Endothelial cell of umbilical vein (primary cell): ENCODE results near the gene CACNA1C. TPM values are rescaled to one million over a fixed set of nuclear protein-coding genes. Genes with fewer than 3 reads are reported as not detected.

Experiments
- BruUV-seq: library from RNA; stranded (reverse); fragments of 400-500 nt; replicated peaks from 2 replicates; lab custom pipeline; 2021; lab: Mats Ljungman, UMichigan
- CTCF ChIA-PET: fragments of 300-600, 350-600 bp; sonication (Branson Sonifier 250); formaldehyde crosslinking; loops from one replicate; lab custom pipeline; 2021; ENCODE audit warnings: antibody characterized with exemption, inconsistent platforms; lab: Charles Lee
- POLR2A ChIA-PET: fragments of 300-600, 350-600 bp; sonication (Branson Sonifier 250); formaldehyde crosslinking; loops from one replicate; lab custom pipeline; 2021; ENCODE audit warnings: antibody characterized with exemption, inconsistent platforms; lab: Charles Lee
- DNase-seq: peaks from one replicate; pipeline ENCODE4 v3.0.0-alpha.2; 2011; ENCODE audit warnings: low read depth, low spot score
- FAIRE-seq: peaks from 2 replicates; lab custom pipeline; 2011; peaks lifted over from hg19 to GRCh38; lab: Jason Lieb, UNC
- H2AFZ ChIP-seq: 2 replicates; pipeline ENCODE4 v1.6.0; 2012; ENCODE audit warnings: low read depth, low read length, control low read depth, inconsistent platforms
- H3K27ac ChIP-seq: 2 replicates; pipeline ENCODE4 v1.5.1; 2011; ENCODE audit warnings: low read depth, mild to moderate bottlenecking, control low read depth, low read length, moderate library complexity; ENCODE audit not compliant: insufficient read depth
- H3K27me3 ChIP-seq, 2 experiments: 2 replicates each; pipeline versions ENCODE4 v1.6.0 to v1.6.1; 2011; ENCODE audit warnings: low read length in 2 of 2, mixed read lengths in 1 of 2; ENCODE audit not compliant: control insufficient read depth in 2 of 2, insufficient read depth in 2 of 2
- H3K36me3 ChIP-seq, 2 experiments: 2 replicates in 1 of 2; 3 replicates in 1 of 2; pipeline ENCODE4 v1.5.1; 2011; ENCODE audit warnings: low read length in 2 of 2, mild to moderate bottlenecking in 1 of 2, moderate library complexity in 1 of 2; ENCODE audit not compliant: control insufficient read depth in 2 of 2, insufficient read depth in 2 of 2; ENCODE audit errors: extremely low read depth in 1 of 2
- H3K4me1 ChIP-seq: 3 replicates; pipeline ENCODE4 v1.5.1; 2011; ENCODE audit warnings: mild to moderate bottlenecking, low read length; ENCODE audit not compliant: control insufficient read depth, insufficient read depth; ENCODE audit errors: extremely low read depth
- H3K4me2 ChIP-seq: 2 replicates; pipeline ENCODE4 v1.6.1; 2011; ENCODE audit warnings: low read length, control low read depth, mixed read lengths; ENCODE audit not compliant: insufficient read depth
- H3K4me3 ChIP-seq, 3 experiments: fragments of 200-600 bp in 1 of 3; sonication (generic), shearing (Covaris generic) in 1 of 3; replicated peaks in 1 of 3; 2 replicates each; pipeline ENCODE4 v1.5.1; 2011 to 2016; ENCODE audit warnings: control low read depth in 3 of 3, low read length in 3 of 3, mild to moderate bottlenecking in 2 of 3, inconsistent platforms in 1 of 3, low read depth in 1 of 3, moderate library complexity in 1 of 3; ENCODE audit not compliant: insufficient read depth in 1 of 3
- H3K79me2 ChIP-seq: 2 replicates; pipeline ENCODE4 v1.6.0; 2012; ENCODE audit warnings: low read length, inconsistent platforms; ENCODE audit not compliant: control insufficient read depth, insufficient read depth
- H3K9ac ChIP-seq: replicated peaks from 2 replicates; pipeline ENCODE3; 2011; ENCODE audit warnings: low read length, control low read depth; ENCODE audit not compliant: insufficient read depth; ENCODE audit errors: extremely low read depth
- H3K9me1 ChIP-seq: replicated peaks from 3 replicates; pipeline ENCODE4 v1.6.0; 2011; ENCODE audit warnings: mild to moderate bottlenecking, low read length; ENCODE audit not compliant: control insufficient read depth, insufficient read depth; ENCODE audit errors: extremely low read depth
- H3K9me3 ChIP-seq: replicated peaks from 2 replicates; pipeline ENCODE4 v1.5.1; 2012; ENCODE audit warnings: low read length, inconsistent platforms; ENCODE audit not compliant: control insufficient read depth, insufficient read depth
- H4K20me1 ChIP-seq: replicated peaks from 2 replicates; pipeline ENCODE3; 2011; ENCODE audit warnings: mild to moderate bottlenecking, low read length; ENCODE audit not compliant: control insufficient read depth, insufficient read depth; ENCODE audit errors: extremely low read depth
- CTCF ChIP-seq, 2 donors: IDR thresholded peaks; 1 replicate in 1 of 2; 2 replicates in 1 of 2; pipeline ENCODE4 v1.5.1; 2011; ENCODE audit warnings: low read length in 2 of 2, mild to moderate bottlenecking in 2 of 2, moderate library complexity in 2 of 2, control low read depth in 1 of 2, inconsistent platforms in 1 of 2, low read depth in 1 of 2; ENCODE audit not compliant: insufficient read depth in 1 of 2; ENCODE audit errors: extremely low read depth in 1 of 2
- EZH2 ChIP-seq: IDR thresholded peaks from 2 replicates; pipeline ENCODE4 v1.6.1; 2012; ENCODE audit warnings: borderline replicate concordance, low read depth, mild to moderate bottlenecking, moderate library complexity, low read length, inconsistent platforms; ENCODE audit not compliant: severe bottlenecking
- FOS ChIP-seq: IDR thresholded peaks from 2 replicates; pipeline ENCODE4 v1.6.1; 2011; ENCODE audit warnings: mild to moderate bottlenecking, low read length, moderate library complexity, borderline replicate concordance; ENCODE audit not compliant: insufficient read depth
- GATA2 ChIP-seq: IDR thresholded peaks from 2 replicates; pipeline ENCODE4 v1.7.0; 2011; ENCODE audit warnings: low read depth, mild to moderate bottlenecking, moderate library complexity, mixed read lengths, low read length; ENCODE audit not compliant: insufficient read length, insufficient read depth
- JUN ChIP-seq: IDR thresholded peaks from 2 replicates; pipeline ENCODE4 v1.6.1; 2011; ENCODE audit warnings: borderline replicate concordance, low read depth; ENCODE audit not compliant: insufficient read length, insufficient read depth
- MAX ChIP-seq: IDR thresholded peaks from 2 replicates; pipeline ENCODE4 v1.6.1; 2011; ENCODE audit not compliant: insufficient read depth, insufficient read length
- MYC ChIP-seq: IDR thresholded peaks from one replicate; pipeline ENCODE4 v1.6.1; 2011; ENCODE audit warnings: mild to moderate bottlenecking, low read depth, low read length
- POLR2A ChIP-seq: IDR thresholded peaks from 2 replicates; pipeline ENCODE4 v1.6.1; 2012; ENCODE audit warnings: low read depth, mild to moderate bottlenecking, control low read depth, low read length
- POLR2AphosphoS5 ChIP-seq: IDR thresholded peaks from 2 replicates; pipeline ENCODE4 v1.6.1; 2012; ENCODE audit warnings: low read depth, mild to moderate bottlenecking, control low read depth, low read length, moderate library complexity; ENCODE audit not compliant: insufficient read depth
- dilution Hi-C: fragments of 300-500 bp; cut with MboI; formaldehyde crosslinking; loops from one replicate; pipeline ENCODE4 v1.15.0; 2019; ENCODE audit warnings: low sequenced_read_pairs; ENCODE audit not compliant: extremely low pct_ligation_motif_present
- intact Hi-C: fragments of 100-400 bp; cut with micrococcal nuclease; formaldehyde crosslinking; loops from one replicate; pipeline ENCODE4 v1.10.0; 2022
- polyA plus RNA-seq, 4 experiments: library from polyadenylated mRNA; depleted of rRNA in 3 of 4; stranded (reverse) in 3 of 4; unstranded in 1 of 4; fragments of >200 nt; gene quantifications; 2 replicates each; pipeline versions ENCODE4 v1.2.1 to v1.2.3, GENCODE V29; 2011 to 2012; ENCODE audit warnings: missing spikeins in 1 of 4
- total RNA-seq: library from RNA; stranded (reverse); gene quantifications from 2 replicates; pipeline ENCODE4 v1.2.3, GENCODE V29; 2021

The CACNA1C gene
- total and polyA plus RNA-seq, 2 donors (not counting 3 experiments of a cell fraction or from before 2014, with no cell fraction given): not detected

GRCh38 chr12:2494486-2495192 lies 441.9 kb downstream of the CACNA1C start:
- H3K9me3 ChIP-seq: no peaks in the 10 kb centered on the region
- ChIA-PET CTCF (no interaction called here), POLR2A (no interaction called here)
- no peak overlapping the region for H3K4me2 ChIP-seq
- dilution Hi-C loops (no loop called here), intact Hi-C loops (no loop called here)
- TF ChIP-seq MAX: no peak
- no peak for TF ChIP-seq MYC
- TF ChIP-seq POLR2AphosphoS5: no peak
- no peak for TF ChIP-seq GATA2
- TF ChIP-seq POLR2A: no peak
- no peak for TF ChIP-seq FOS
- no peak for TF ChIP-seq EZH2
- TF ChIP-seq CTCF (IDR thresholded peaks at IDR 0.05; ENCODE audit: extremely low read depth in 1 of 2, insufficient read depth in 1 of 2, low read depth in 1 of 2, low read length in 2 of 2): no peak
- TF ChIP-seq JUN: no peak
- no peak for DNase-seq
- no peaks in the 10 kb centered on the region for H3K27me3 ChIP-seq
- BruUV-seq: no TSS peak
- no peaks in the 10 kb centered on the region for H3K4me1 ChIP-seq
- no peak for FAIRE-seq
- H3K9me1 ChIP-seq: no peaks in the 10 kb centered on the region
- H3K9ac ChIP-seq: no peak overlapping the region
- H3K79me2 ChIP-seq: no peaks in the 10 kb centered on the region
- H4K20me1 ChIP-seq: no peaks in the 10 kb centered on the region
- H3K4me3 ChIP-seq: no peak overlapping the region
- no peak overlapping the region for H3K27ac ChIP-seq
- no peak overlapping the region for H2AFZ ChIP-seq
- no peaks in the 10 kb centered on the region for H3K36me3 ChIP-seq
